Adrenal gland (tissue), 12 donors: ENCODE measurements around the gene TNNT2. TPM values are rescaled to one million over a fixed set of nuclear protein-coding genes. Genes with fewer than 3 reads are reported as not detected.

Experiments used
- DNase-seq, 7 donors: peaks; one replicate each; pipeline ENCODE4 v3.0.0-alpha.2; 2019 to 2020
- H3K27ac ChIP-seq, 5 donors: fragments of 200-600 bp; sonication (generic) in 4 of 5; 1 replicate in 3 of 5; 2 replicates in 2 of 5; pipeline versions ENCODE4 v1.5.1 to v1.8.0; 2016 to 2020; ENCODE audit warnings: mild to moderate bottlenecking in 1 of 5
- H3K27me3 ChIP-seq: fragments of 200-600 bp; 2 replicates; pipeline ENCODE4 v1.8.0; 2021
- H3K36me3 ChIP-seq, 2 donors: fragments of 200-600 bp; replicated peaks in 1 of 2; 1 replicate in 1 of 2; 2 replicates in 1 of 2; pipeline versions ENCODE4 v1.5.1 to v1.8.0; 2018 to 2022
- H3K4me1 ChIP-seq, 2 donors: fragments of 200-600 bp; replicated peaks in 1 of 2; 1 replicate in 1 of 2; 2 replicates in 1 of 2; pipeline versions ENCODE4 v1.5.1 to v1.8.0; 2018 to 2021
- H3K4me3 ChIP-seq, 4 donors: fragments of 200-600 bp; sonication (generic) in 3 of 4; one replicate each; pipeline ENCODE4 v1.5.1; 2016 to 2018
- H3K9me3 ChIP-seq, 3 donors: fragments of 200-600 bp; sonication (generic) in 1 of 3; replicated peaks in 1 of 3; 1 replicate in 2 of 3; 2 replicates in 1 of 3; pipeline versions ENCODE4 v1.5.1 to v1.8.0; 2016 to 2021
- CTCF ChIP-seq, 6 experiments: fragments of 450-650 bp in 4 of 6; fragments of 200-600 bp in 2 of 6; sonication (generic) in 1 of 6; IDR thresholded peaks; 1 replicate in 5 of 6; 2 replicates in 1 of 6; pipeline versions ENCODE4 v1.5.1 to v1.8.0; 2016 to 2021; ENCODE audit warnings: antibody characterized with exemption in 6 of 6, mild to moderate bottlenecking in 2 of 6, moderate library complexity in 1 of 6
- POLR2A ChIP-seq, 2 donors: fragments of 450-650 bp; IDR thresholded peaks; one replicate each; pipeline ENCODE4 v1.6.1; 2017; ENCODE audit warnings: antibody characterized with exemption in 2 of 2, mild to moderate bottlenecking in 2 of 2, moderate library complexity in 1 of 2
- WGBS, 4 donors: extraction: QIAGEN DNeasy Blood & Tissue Kit in 2 of 4; methylation state at CpG; one replicate each; pipeline versions ENCODE4 v1.1.5 to v1.1.7; 2013 to 2017; 5-methylcytosine and 5-hydroxymethylcytosine counted together
- intact Hi-C, 2 donors: fragments of 100-400 bp; cut with DNase I; formaldehyde crosslinking; loops; one replicate each; pipeline versions ENCODE4 v1.14.1 to v1.15.0; 2022 to 2023
- polyA plus RNA-seq, 3 donors: library from polyadenylated mRNA; stranded (reverse); fragments of 200-250 nt in 2 of 3; fragments of 350-450 nt in 1 of 3; fragmentation: Illumina TruSeq in 1 of 3; extraction: RNeasy Lipid Tissue Mini Kit (QIAGEN cat#74804) in 1 of 3; gene quantifications; one replicate each; pipeline ENCODE4 v1.2.3, GENCODE V29; 2013 to 2014
- total RNA-seq, 9 donors: library from RNA; depleted of rRNA in 4 of 9; stranded (reverse); fragments of >200 nt in 4 of 9; fragments of 120-200 nt in 1 of 9; fragmentation: NEBNext Ultra II Directional in 1 of 9; extraction: Animal tissue kit (Norgen Biotek cat#: 25700) in 1 of 9; gene quantifications; one replicate each; pipeline versions ENCODE4 v1.1.0 to v1.2.4, GENCODE V29; 2013 to 2023
- donor health status: healthy with polysubstance abuse.
- donor health status: Bipolar disorder and iron deficiency.
- donor health status: DM: yes; HTN: yes; CAD: no.
- donor health status: DM: no; HTN: no; CAD: no.
- donor health status: DM: no; HTN: no; CAD: no.
- donor health status: DM: yes; HTN: yes; CAD: no.

TNNT2 gene
- total and polyA plus RNA-seq, 12 donors = 0.39 to 37.3 (median 3.8) TPM; not detected in 2

GRCh38 chr1:201344206-201345080 lies 33.0 kb downstream of the TNNT2 start:
- TF ChIP-seq CTCF (IDR thresholded peaks at IDR 0.05) (no peak), POLR2A (IDR thresholded peaks at IDR 0.05) (no peak)
- no peak for DNase-seq
- Histone ChIP-seq H3K9me3 (no peaks in the 10 kb centered on the region), H3K4me3 (no peak overlapping the region), H3K4me1 (no peaks in the 10 kb centered on the region), H3K27me3 (no peaks in the 10 kb centered on the region), H3K36me3 (no peaks in the 10 kb centered on the region), H3K27ac (no peak overlapping the region)
- intact Hi-C loops = no loop called here
- WGBS, 4 donors = 66 to 76% (median 74%) methylated on average over 7 of the region's 7 CpGs

GRCh38 chr1:201341377-201341776 lies 36.1 kb downstream of the TNNT2 start:
- DNase-seq = no peak

GRCh38 chr1:201336711-201337450 lies 40.6 kb downstream of the TNNT2 start:
- 90 to 97% (median 93%) methylated on average over 7 to 9 of the region's 9 CpGs for WGBS, 4 donors
- intact Hi-C loops = no loop called here
- H3K27me3 ChIP-seq = no peaks in the 10 kb centered on the region

More at GRCh38 chr1:201341377-201341776, 36.1 kb downstream of the TNNT2 start:
- Histone ChIP-seq H3K27ac (no peak overlapping the region), H3K36me3 (no peaks in the 10 kb centered on the region), H3K27me3 (no peaks in the 10 kb centered on the region), H3K4me1 (no peaks in the 10 kb centered on the region), H3K4me3 (no peak overlapping the region), H3K9me3 (no peaks in the 10 kb centered on the region)
- 68 to 84% (median 74%) methylated on average over 1 of the region's 1 CpG for WGBS, 4 donors
- no peak for TF ChIP-seq CTCF (IDR thresholded peaks at IDR 0.05)
- no peak for TF ChIP-seq POLR2A (IDR thresholded peaks at IDR 0.05)
- intact Hi-C loops = no loop called here

More at GRCh38 chr1:201336711-201337450, 40.6 kb downstream of the TNNT2 start:
- Histone ChIP-seq H3K9me3 (no peaks in the 10 kb centered on the region), H3K36me3 (no peaks in the 10 kb centered on the region), H3K4me1 (no peaks in the 10 kb centered on the region), H3K27ac (no peak overlapping the region), H3K4me3 (no peak overlapping the region)
- DNase-seq = no peak
- no peak for TF ChIP-seq CTCF (IDR thresholded peaks at IDR 0.05)
- TF ChIP-seq POLR2A (IDR thresholded peaks at IDR 0.05) = no peak
